ENCODE results near the gene CNTN3. TPM values are rescaled to one million over a fixed set of nuclear protein-coding genes. Genes with fewer than 3 reads are reported as not detected.

CNTN3 gene
- total and polyA plus RNA-seq, 3 donors from 2014 or later, result 2.4 to 4.1 (median 3.7) TPM

DNA sequence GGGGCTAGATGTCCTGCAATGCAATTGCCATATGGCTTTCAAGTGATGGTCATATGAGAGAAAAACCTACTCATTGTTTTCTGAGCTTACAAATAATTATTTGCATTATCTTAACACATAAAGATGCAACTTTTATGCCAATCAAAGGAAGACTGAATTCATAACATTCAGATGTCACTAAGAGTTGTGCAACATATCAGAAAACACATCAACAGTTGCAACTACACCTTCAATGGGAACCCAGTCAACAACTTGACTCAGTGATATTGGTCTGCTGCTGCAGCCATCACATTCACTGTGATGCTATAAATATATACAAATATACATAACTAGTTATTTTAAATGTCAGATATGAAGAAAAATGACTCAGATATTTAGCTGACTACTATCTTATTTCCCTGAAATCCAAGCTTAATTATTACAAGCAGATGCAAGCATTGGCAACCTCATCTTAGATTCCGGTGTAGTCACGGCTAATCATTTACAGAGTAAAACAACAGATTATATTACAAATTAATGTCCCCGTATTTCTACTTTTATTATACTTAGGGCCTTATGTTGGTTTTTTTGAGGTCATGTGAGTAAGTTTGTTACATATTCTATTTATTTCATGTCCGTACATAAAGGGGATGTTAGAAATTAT is 23.7 kb downstream of the CNTN3 start:
- Histone ChIP-seq H3K36me3 (ENCODE audit: low read depth, missing control alignments) (no peaks in the 10 kb centered on the region), H3K27me3 (no peaks in the 10 kb centered on the region), H3K4me1 (no peaks in the 10 kb centered on the region), H3K9me3 (no peaks in the 10 kb centered on the region), H3K4me3 (no peak overlapping the region), H3K27ac (no peak overlapping the region)
- 79 to 80% methylated on average over 4 of the region's 4 CpGs for WGBS, 2 donors
- no peak for DNase-seq
- TF ChIP-seq POLR2A (IDR thresholded peaks at IDR 0.05), result no peak
- TF ChIP-seq, protein P1, sequence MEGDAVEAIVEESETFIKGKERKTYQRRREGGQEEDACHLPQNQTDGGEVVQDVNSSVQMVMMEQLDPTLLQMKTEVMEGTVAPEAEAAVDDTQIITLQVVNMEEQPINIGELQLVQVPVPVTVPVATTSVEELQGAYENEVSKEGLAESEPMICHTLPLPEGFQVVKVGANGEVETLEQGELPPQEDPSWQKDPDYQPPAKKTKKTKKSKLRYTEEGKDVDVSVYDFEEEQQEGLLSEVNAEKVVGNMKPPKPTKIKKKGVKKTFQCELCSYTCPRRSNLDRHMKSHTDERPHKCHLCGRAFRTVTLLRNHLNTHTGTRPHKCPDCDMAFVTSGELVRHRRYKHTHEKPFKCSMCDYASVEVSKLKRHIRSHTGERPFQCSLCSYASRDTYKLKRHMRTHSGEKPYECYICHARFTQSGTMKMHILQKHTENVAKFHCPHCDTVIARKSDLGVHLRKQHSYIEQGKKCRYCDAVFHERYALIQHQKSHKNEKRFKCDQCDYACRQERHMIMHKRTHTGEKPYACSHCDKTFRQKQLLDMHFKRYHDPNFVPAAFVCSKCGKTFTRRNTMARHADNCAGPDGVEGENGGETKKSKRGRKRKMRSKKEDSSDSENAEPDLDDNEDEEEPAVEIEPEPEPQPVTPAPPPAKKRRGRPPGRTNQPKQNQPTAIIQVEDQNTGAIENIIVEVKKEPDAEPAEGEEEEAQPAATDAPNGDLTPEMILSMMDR (IDR thresholded peaks at IDR 0.05), result no peak
- intact Hi-C loops (cut with DNase I; ENCODE audit: low total_unique reads), result no loop called here

DNA sequence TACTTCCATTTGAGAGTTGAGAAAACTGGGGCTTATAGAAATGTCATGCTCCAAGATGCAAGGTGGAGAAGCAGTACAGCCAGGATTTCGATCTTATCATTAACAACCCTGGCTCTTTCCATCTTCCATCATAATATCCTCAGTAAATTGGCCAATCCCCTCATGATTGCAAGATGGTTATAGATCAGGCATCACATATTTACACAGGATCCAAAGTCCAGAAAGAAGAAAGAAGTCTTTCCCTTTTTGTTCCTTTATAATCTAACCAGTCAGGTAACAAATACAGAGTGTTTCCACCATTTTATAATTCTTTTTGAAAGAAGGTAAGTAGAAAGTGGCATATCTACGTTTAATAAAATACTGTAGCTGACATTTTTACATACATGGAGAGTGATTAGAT is 29.7 kb downstream of the CNTN3 start:
- WGBS, 2 donors, result 90 to 92% methylated on average over 2 of the region's 2 CpGs

DNA sequence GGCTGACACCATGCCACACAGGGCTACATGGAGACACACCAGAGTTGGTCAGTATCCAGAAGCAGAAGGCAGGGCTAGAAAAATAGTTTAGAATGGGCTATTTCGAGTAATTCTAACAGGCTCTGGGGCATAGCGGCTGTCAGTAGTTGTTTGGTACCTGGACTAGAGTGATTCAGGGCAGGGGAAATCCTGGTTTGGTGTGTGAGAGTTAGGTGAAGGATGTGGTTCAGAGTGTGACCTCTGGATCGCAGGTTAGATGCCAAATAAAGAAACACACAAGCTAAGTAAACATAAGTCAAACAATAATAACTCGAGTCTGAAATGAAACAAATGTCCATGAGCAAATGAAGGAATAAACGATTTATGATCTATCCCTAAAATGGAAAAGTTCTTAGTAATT is 31.5 kb downstream of the CNTN3 start:
- H3K27me3 ChIP-seq, result no peaks in the 10 kb centered on the region
- H3K9me3 ChIP-seq, result no peaks in the 10 kb centered on the region
- intact Hi-C loops (cut with DNase I; ENCODE audit: low total_unique reads), result no loop called here
- no peak for DNase-seq
- WGBS, 2 donors, result 86 to 89% methylated on average over 5 of the region's 5 CpGs
- no peaks in the 10 kb centered on the region for H3K4me1 ChIP-seq
- TF ChIP-seq, protein P1 (IDR thresholded peaks at IDR 0.05), result no peak
- no peak for TF ChIP-seq POLR2A (IDR thresholded peaks at IDR 0.05)
- no peak overlapping the region for H3K4me3 ChIP-seq
- H3K36me3 ChIP-seq (ENCODE audit: low read depth, missing control alignments), result no peaks in the 10 kb centered on the region
- H3K27ac ChIP-seq, result no peak overlapping the region

More for the DNA sequence above, 29.7 kb downstream of the CNTN3 start:
- Histone ChIP-seq H3K4me1 (no peaks in the 10 kb centered on the region), H3K4me3 (no peak overlapping the region), H3K27ac (no peak overlapping the region), H3K9me3 (no peaks in the 10 kb centered on the region), H3K27me3 (no peaks in the 10 kb centered on the region), H3K36me3 (ENCODE audit: low read depth, missing control alignments) (no peaks in the 10 kb centered on the region)
- no peak for DNase-seq
- intact Hi-C loops (cut with DNase I; ENCODE audit: low total_unique reads), result no loop called here
- TF ChIP-seq, protein P1 (IDR thresholded peaks at IDR 0.05), result no peak

DNA sequence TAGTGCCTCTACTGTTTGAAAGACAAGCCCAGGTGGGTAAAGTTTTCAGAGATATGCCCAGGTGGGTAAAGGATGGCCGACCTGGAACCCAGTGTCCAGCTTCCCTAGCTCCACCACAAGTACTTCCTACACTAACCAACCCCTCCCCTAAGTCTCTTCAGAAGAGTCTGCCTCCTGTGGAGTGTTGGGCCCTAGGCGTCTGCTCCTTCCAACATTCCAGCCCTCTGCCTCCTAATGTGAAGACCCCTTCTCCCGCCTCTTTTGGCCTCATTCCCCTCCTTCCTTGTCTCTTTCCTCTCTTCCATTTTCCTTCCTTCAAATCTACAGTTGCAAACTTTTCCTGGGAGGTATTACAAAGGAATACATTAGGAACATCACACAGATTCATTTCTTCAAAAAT is 38.6 kb downstream of the CNTN3 start:
- intact Hi-C loops (cut with DNase I; ENCODE audit: low total_unique reads), result no loop called here
- 90 to 95% methylated on average over 3 of the region's 3 CpGs for WGBS, 2 donors
- H3K4me1 ChIP-seq, result no peaks in the 10 kb centered on the region
- no peak overlapping the region for H3K4me3 ChIP-seq
- no peaks in the 10 kb centered on the region for H3K27me3 ChIP-seq
- TF ChIP-seq, protein P1 (IDR thresholded peaks at IDR 0.05), result no peak
- no peak for TF ChIP-seq POLR2A (IDR thresholded peaks at IDR 0.05)
- DNase-seq, result no peak
- H3K36me3 ChIP-seq (ENCODE audit: low read depth, missing control alignments), result no peaks in the 10 kb centered on the region
- H3K9me3 ChIP-seq, result no peaks in the 10 kb centered on the region
- H3K27ac ChIP-seq, result no peak overlapping the region

DNA sequence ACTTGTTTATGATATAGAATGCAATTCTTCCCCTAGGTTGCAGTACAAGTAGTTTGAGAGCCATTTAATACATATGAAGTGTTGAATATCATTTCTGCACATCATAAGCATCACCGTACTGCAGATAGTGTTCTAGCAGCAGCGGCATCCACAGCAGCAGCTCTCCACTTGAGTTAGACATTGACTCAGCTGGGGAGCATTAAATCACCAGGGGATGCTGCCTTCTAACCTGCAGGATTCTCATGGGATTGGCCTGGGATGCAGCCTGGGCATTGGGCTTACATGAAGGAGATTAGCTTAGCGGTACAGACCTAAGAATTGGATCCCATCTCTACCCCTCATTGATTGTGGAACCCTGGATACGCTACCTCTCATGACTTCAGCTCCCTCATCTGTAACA is 43.3 kb downstream of the CNTN3 start:
- H3K4me3 ChIP-seq, result no peak overlapping the region
- TF ChIP-seq POLR2A (IDR thresholded peaks at IDR 0.05), result no peak
- TF ChIP-seq, protein P1 (IDR thresholded peaks at IDR 0.05), result no peak
- H3K4me1 ChIP-seq, result no peaks in the 10 kb centered on the region
- no peaks in the 10 kb centered on the region for H3K27me3 ChIP-seq
- H3K36me3 ChIP-seq (ENCODE audit: low read depth, missing control alignments), result no peaks in the 10 kb centered on the region
- WGBS, 2 donors, result 96 to 98% methylated on average over 4 of the region's 4 CpGs
- no peaks in the 10 kb centered on the region for H3K9me3 ChIP-seq
- no peak for DNase-seq
- intact Hi-C loops (cut with DNase I; ENCODE audit: low total_unique reads), result no loop called here
- H3K27ac ChIP-seq, result no peak overlapping the region

Data from testis (tissue), 3 donors.